HepG2 (cell line): ENCODE results near the gene UBB. TPM values are rescaled to one million over a fixed set of nuclear protein-coding genes. Genes with fewer than 3 reads are reported as not detected.

Source experiments
- AHR ChIP-seq: IDR thresholded peaks from 2 replicates; pipeline ENCODE4 v1.6.1; 2018; ENCODE audit warnings: missing genetic modification reagents, missing compliant biosample characterization
- IRX3 ChIP-seq: sonication (generic); formaldehyde crosslinking; IDR thresholded peaks from 2 replicates; pipeline ENCODE4 v1.8.1; 2023; ENCODE audit warnings: mild to moderate bottlenecking, low read depth, missing genetic modification reagents, borderline replicate concordance
- KAT8 ChIP-seq: IDR thresholded peaks from 2 replicates; pipeline ENCODE4 v1.6.1; 2016; ENCODE audit warnings: missing genetic modification reagents, missing compliant biosample characterization
- RBM39 ChIP-seq: fragments of 200-400 bp; formaldehyde crosslinking; IDR thresholded peaks from one replicate; pipeline ENCODE4 v1.6.1; 2018; ENCODE audit warnings: antibody characterized with exemption, mild to moderate bottlenecking, low read depth, low read length; ENCODE audit not compliant: poor library complexity, severe bottlenecking
- RELA ChIP-seq: sonication (generic); formaldehyde crosslinking; IDR thresholded peaks from 2 replicates; pipeline ENCODE4 v1.4.0; 2020; ENCODE audit warnings: missing genetic modification reagents
- SAP130 ChIP-seq: IDR thresholded peaks from 2 replicates; pipeline ENCODE4 v1.6.1; 2016; ENCODE audit warnings: low read depth
- SSRP1 ChIP-seq: IDR thresholded peaks from 2 replicates; pipeline ENCODE4 v1.6.1; 2016; ENCODE audit warnings: control low read depth
- YEATS2 ChIP-seq: sonication (generic); formaldehyde crosslinking; IDR thresholded peaks from 2 replicates; pipeline ENCODE4 v1.4.0; 2020; ENCODE audit warnings: missing genetic modification reagents, borderline replicate concordance
- ZMYM2 ChIP-seq: sonication (generic); formaldehyde crosslinking; IDR thresholded peaks from 2 replicates; pipeline ENCODE4 v1.8.0; 2022; ENCODE audit warnings: mild to moderate bottlenecking, missing genetic modification reagents
- ZNF138 ChIP-seq: sonication (generic); formaldehyde crosslinking; IDR thresholded peaks from 2 replicates; pipeline ENCODE4 v1.5.0; 2020; ENCODE audit warnings: mild to moderate bottlenecking, low read depth, missing genetic modification reagents
- ZNF230 ChIP-seq: sonication (generic); formaldehyde crosslinking; IDR thresholded peaks from 2 replicates; pipeline ENCODE4 v1.4.0; 2020; ENCODE audit warnings: mild to moderate bottlenecking, missing genetic modification reagents
- polyA plus RNA-seq, 8 experiments: library from polyadenylated mRNA; depleted of rRNA in 3 of 8; stranded (reverse) in 7 of 8; unstranded in 1 of 8; fragments of >200 nt; fragmentation: Illumina TruSeq in 4 of 8; extraction: Trizol in 4 of 8; gene quantifications; 2 replicates each; pipeline versions ENCODE4 v1.2.1 to v1.2.3, GENCODE V29; 2011 to 2016; ENCODE audit warnings: low read depth in 4 of 8, missing spikeins in 1 of 8, mixed read lengths in 1 of 8; ENCODE audit not compliant: insufficient read depth in 1 of 8
- total RNA-seq, 5 experiments: library from RNA; depleted of rRNA; stranded (reverse); fragments of >200 nt; fragmentation: Illumina TruSeq; extraction: Trizol; gene quantifications; 2 replicates each; pipeline ENCODE4 v1.2.3, GENCODE V29; 2016; ENCODE audit warnings: low read depth in 1 of 5
- TF ChIP-seq, protein P1 (sequence below): sonication (generic); formaldehyde crosslinking; IDR thresholded peaks from 2 replicates; pipeline ENCODE4 v1.4.0; 2020; ENCODE audit warnings: mild to moderate bottlenecking, missing genetic modification reagents, borderline replicate concordance
- TF ChIP-seq, protein P2 (sequence below): sonication (generic); formaldehyde crosslinking; IDR thresholded peaks from 2 replicates; pipeline ENCODE4 v1.4.0; 2020; ENCODE audit warnings: missing genetic modification reagents, borderline replicate concordance
- TF ChIP-seq, protein P3 (sequence below): sonication (generic); formaldehyde crosslinking; IDR thresholded peaks from one replicate; pipeline ENCODE4 v1.5.1; 2020; ENCODE audit warnings: mild to moderate bottlenecking, missing genetic modification reagents; ENCODE audit errors: not compliant biosample characterization

Gene UBB
- total and polyA plus RNA-seq, 2 of the 13 experiments (the other 11 are each of a cell fraction or from before 2014, with no cell fraction given): 1,130 to 2,066 TPM

DNA sequence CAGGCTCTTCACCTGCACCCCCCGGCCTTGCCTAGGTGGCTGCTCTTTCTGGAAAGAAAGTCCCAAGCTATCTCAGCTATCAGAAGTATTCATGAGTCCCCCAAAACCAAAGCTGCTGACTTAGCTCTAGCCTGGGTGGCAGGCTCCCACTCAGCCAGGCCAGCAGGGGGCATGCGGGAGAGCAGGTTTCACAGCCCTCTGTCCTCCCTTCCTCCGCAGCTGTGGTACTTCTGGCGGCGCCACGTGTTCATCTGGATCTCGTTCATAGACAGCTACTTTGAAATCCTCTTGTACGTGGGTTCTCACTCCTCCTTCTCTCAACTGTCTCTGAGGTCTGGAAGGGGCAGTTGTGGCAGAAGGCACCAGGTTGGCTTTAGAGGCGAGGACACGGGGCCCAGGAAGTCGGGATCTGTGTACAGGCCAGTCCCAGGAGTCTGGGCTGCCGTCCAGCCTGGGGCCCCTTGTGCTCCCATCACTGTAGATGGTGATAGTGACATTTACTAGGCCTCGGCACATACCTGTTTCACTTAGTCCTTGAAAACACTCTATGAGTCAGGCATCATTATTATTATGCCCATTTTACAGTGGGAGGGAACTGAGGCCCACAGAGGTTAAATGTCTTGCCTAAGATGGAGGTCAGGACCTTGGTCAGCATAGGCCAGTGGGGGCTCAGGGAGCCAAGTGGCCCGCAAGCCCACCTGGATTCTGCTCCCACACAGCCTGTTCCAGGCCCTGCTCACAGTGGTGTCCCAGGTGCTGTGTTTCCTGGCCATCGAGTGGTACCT, 47.4 kb downstream of the UBB start (continued):
- no peak for TF ChIP-seq RELA (CRISPR knock-in tag)
- peak; percentile 70; the same call in 1 of the 2 replicates for TF ChIP-seq AHR
- TF ChIP-seq ZNF138 (CRISPR knock-in tag): no peak
- TF ChIP-seq YEATS2 (CRISPR knock-in tag): peak; percentile 49; the same call in 1 of the 2 replicates
- TF ChIP-seq, protein P1, sequence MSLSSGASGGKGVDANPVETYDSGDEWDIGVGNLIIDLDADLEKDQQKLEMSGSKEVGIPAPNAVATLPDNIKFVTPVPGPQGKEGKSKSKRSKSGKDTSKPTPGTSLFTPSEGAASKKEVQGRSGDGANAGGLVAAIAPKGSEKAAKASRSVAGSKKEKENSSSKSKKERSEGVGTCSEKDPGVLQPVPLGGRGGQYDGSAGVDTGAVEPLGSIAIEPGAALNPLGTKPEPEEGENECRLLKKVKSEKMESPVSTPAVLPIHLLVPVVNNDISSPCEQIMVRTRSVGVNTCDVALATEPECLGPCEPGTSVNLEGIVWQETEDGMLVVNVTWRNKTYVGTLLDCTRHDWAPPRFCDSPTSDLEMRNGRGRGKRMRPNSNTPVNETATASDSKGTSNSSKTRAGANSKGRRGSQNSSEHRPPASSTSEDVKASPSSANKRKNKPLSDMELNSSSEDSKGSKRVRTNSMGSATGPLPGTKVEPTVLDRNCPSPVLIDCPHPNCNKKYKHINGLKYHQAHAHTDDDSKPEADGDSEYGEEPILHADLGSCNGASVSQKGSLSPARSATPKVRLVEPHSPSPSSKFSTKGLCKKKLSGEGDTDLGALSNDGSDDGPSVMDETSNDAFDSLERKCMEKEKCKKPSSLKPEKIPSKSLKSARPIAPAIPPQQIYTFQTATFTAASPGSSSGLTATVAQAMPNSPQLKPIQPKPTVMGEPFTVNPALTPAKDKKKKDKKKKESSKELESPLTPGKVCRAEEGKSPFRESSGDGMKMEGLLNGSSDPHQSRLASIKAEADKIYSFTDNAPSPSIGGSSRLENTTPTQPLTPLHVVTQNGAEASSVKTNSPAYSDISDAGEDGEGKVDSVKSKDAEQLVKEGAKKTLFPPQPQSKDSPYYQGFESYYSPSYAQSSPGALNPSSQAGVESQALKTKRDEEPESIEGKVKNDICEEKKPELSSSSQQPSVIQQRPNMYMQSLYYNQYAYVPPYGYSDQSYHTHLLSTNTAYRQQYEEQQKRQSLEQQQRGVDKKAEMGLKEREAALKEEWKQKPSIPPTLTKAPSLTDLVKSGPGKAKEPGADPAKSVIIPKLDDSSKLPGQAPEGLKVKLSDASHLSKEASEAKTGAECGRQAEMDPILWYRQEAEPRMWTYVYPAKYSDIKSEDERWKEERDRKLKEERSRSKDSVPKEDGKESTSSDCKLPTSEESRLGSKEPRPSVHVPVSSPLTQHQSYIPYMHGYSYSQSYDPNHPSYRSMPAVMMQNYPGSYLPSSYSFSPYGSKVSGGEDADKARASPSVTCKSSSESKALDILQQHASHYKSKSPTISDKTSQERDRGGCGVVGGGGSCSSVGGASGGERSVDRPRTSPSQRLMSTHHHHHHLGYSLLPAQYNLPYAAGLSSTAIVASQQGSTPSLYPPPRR (CRISPR knock-in tag): peak; percentile 22; the same call in 1 of the 2 replicates
- TF ChIP-seq SSRP1 (CRISPR knock-in tag): no peak
- TF ChIP-seq KAT8: no peak
- 0 out of 2 replicates have a peak, but pooled peaks have one; percentile 61 for TF ChIP-seq ZNF230
- 0 out of 2 replicates have a peak, but pooled peaks have one; percentile 55 for TF ChIP-seq ZMYM2 (CRISPR knock-in tag)
- TF ChIP-seq, protein P2, sequence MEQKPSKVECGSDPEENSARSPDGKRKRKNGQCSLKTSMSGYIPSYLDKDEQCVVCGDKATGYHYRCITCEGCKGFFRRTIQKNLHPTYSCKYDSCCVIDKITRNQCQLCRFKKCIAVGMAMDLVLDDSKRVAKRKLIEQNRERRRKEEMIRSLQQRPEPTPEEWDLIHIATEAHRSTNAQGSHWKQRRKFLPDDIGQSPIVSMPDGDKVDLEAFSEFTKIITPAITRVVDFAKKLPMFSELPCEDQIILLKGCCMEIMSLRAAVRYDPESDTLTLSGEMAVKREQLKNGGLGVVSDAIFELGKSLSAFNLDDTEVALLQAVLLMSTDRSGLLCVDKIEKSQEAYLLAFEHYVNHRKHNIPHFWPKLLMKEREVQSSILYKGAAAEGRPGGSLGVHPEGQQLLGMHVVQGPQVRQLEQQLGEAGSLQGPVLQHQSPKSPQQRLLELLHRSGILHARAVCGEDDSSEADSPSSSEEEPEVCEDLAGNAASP (CRISPR knock-in tag): 0 out of 2 replicates have a peak, but pooled peaks have one; percentile 30
- no peak for TF ChIP-seq IRX3 (CRISPR knock-in tag)
- TF ChIP-seq, protein P3, sequence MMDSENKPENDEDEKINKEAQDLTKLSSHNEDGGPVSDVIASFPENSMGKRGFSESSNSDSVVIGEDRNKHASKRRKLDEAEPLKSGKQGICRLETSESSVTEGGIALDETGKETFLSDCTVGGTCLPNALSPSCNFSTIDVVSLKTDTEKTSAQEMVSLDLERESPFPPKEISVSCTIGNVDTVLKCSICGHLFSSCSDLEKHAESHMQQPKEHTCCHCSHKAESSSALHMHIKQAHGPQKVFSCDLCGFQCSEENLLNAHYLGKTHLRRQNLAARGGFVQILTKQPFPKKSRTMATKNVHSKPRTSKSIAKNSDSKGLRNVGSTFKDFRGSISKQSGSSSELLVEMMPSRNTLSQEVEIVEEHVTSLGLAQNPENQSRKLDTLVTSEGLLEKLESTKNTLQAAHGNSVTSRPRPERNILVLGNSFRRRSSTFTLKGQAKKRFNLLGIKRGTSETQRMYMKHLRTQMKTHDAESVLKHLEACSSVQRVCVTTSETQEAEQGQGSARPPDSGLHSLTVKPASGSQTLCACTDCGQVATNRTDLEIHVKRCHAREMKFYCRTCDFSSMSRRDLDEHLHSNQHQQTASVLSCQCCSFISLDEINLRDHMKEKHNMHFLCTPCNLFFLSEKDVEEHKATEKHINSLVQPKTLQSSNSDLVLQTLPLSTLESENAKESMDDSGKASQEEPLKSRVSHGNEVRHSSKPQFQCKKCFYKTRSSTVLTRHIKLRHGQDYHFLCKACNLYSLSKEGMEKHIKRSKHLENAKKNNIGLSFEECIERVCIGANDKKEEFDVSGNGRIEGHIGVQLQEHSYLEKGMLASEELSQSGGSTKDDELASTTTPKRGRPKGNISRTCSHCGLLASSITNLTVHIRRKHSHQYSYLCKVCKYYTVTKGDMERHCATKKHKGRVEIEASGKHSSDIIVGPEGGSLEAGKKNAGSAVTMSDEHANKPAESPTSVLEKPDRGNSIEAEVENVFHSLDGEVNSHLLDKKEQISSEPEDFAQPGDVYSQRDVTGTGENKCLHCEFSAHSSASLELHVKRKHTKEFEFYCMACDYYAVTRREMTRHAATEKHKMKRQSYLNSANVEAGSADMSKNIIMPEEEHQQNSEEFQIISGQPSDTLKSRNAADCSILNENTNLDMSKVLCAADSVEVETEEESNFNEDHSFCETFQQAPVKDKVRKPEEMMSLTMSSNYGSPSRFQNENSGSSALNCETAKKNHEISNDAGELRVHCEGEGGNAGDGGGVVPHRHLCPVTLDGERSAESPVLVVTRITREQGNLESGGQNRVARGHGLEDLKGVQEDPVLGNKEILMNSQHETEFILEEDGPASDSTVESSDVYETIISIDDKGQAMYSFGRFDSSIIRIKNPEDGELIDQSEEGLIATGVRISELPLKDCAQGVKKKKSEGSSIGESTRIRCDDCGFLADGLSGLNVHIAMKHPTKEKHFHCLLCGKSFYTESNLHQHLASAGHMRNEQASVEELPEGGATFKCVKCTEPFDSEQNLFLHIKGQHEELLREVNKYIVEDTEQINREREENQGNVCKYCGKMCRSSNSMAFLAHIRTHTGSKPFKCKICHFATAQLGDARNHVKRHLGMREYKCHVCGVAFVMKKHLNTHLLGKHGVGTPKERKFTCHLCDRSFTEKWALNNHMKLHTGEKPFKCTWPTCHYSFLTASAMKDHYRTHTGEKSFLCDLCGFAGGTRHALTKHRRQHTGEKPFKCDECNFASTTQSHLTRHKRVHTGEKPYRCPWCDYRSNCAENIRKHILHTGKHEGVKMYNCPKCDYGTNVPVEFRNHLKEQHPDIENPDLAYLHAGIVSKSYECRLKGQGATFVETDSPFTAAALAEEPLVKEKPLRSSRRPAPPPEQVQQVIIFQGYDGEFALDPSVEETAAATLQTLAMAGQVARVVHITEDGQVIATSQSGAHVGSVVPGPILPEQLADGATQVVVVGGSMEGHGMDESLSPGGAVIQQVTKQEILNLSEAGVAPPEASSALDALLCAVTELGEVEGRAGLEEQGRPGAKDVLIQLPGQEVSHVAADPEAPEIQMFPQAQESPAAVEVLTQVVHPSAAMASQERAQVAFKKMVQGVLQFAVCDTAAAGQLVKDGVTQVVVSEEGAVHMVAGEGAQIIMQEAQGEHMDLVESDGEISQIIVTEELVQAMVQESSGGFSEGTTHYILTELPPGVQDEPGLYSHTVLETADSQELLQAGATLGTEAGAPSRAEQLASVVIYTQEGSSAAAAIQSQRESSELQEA (CRISPR knock-in tag): no peak
- 0 out of 2 replicates have a peak, but pooled peaks have one; percentile 39 for TF ChIP-seq SAP130 (CRISPR knock-in tag)
- TF ChIP-seq RBM39: no peak
